Stimulated activated CD4-positive, alpha-beta T cell treated with anti-CD3 and anti-CD28 coated beads, Interleukin-12 subunit alpha, Interleukin-12 subunit beta, amount 100 ng/mL, for 4 hours (primary cell): ENCODE measurements around the gene DEFB124.
"Not testable (repeated sequence)": the region's sequence is repeated elsewhere in the genome, so short reads cannot be mapped to it uniquely, and the experiment has no call there.

Experiments
- DNase-seq: peaks from one replicate; pipeline ENCODE4 v3.0.0-alpha.2; 2020

Gene DEFB124

GRCh38 chr20:31474758-31475427 is at the start of gene DEFB124, which contains the start of gene REM1:
DEFB124 (minus strand) TSS chr20:31475127; CDS start chr20:31473013, 2,114 bp downstream.
REM1 (plus strand) TSS chr20:31475288; CDS start chr20:31476446, 1,158 bp downstream.
- no peak for DNase-seq

- DNase-seq = no peak
Measured at GRCh38 chr20:31523361-31524283, 48.7 kb upstream of the DEFB124 start.

GRCh38 chr20:31522731-31523130 is 47.8 kb upstream of the DEFB124 start:
- DNase-seq = no peak

GRCh38 chr20:31521267-31521666 is 46.3 kb upstream of the DEFB124 start:
- not testable (repeated sequence) for DNase-seq

GRCh38 chr20:31517373-31517772 is 42.4 kb upstream of the DEFB124 start:
- no peak for DNase-seq

- no peak for DNase-seq
Measured at GRCh38 chr20:31516651-31517050, 41.7 kb upstream of the DEFB124 start.

GRCh38 chr20:31516166-31516565 is 41.2 kb upstream of the DEFB124 start:
- DNase-seq = no peak

GRCh38 chr20:31515775-31516107 is 40.8 kb upstream of the DEFB124 start:
- no peak for DNase-seq

GRCh38 chr20:31515072-31515774 is 40.3 kb upstream of the DEFB124 start:
- DNase-seq = no peak

- peak; percentile 85 for DNase-seq
Measured at GRCh38 chr20:31514154-31515071, 39.5 kb upstream of the DEFB124 start, which contains the start of gene HM13. HM13 (plus strand) TSS chr20:31514442; CDS start chr20:31514552, 110 bp downstream.

GRCh38 chr20:31508517-31509244 is 33.8 kb upstream of the DEFB124 start:
- no peak for DNase-seq

GRCh38 chr20:31505903-31506302 is 31.0 kb upstream of the DEFB124 start:
- DNase-seq = no peak

- DNase-seq = peak; percentile 76
Measured at GRCh38 chr20:31502884-31503673, 28.2 kb upstream of the DEFB124 start.

GRCh38 chr20:31500527-31500926 is 25.6 kb upstream of the DEFB124 start:
- DNase-seq = no peak

- DNase-seq = no peak
Measured at GRCh38 chr20:31497838-31498540, 23.1 kb upstream of the DEFB124 start.

- DNase-seq = no peak
Measured at GRCh38 chr20:31496761-31497295, 21.9 kb upstream of the DEFB124 start.

- no peak for DNase-seq
Measured at GRCh38 chr20:31494131-31494530, 19.2 kb upstream of the DEFB124 start.

- DNase-seq = no peak
Measured at GRCh38 chr20:31490752-31491151, 15.8 kb upstream of the DEFB124 start.

- no peak for DNase-seq
Measured at GRCh38 chr20:31489152-31489551, 14.2 kb upstream of the DEFB124 start.

- no peak for DNase-seq
Measured at GRCh38 chr20:31488115-31488514, 13.2 kb upstream of the DEFB124 start.
